HCT116 (cell line): ENCODE measurements around the gene TSC1.

Experiments
- CTCF ChIP-seq, 3 experiments: fragments of 200-600 bp in 1 of 3; sonication (generic) in 1 of 3; IDR thresholded peaks in 2 of 3; conservative IDR thresholded peaks in 1 of 3; 2 replicates each; pipeline ENCODE4 v1.5.1; 2012 to 2017; ENCODE audit warnings: low read depth in 2 of 3, low read length in 2 of 3, antibody characterized with exemption in 1 of 3, borderline replicate concordance in 1 of 3, control low read depth in 1 of 3, mild to moderate bottlenecking in 1 of 3, mixed read lengths in 1 of 3, mixed run types in 1 of 3, moderate library complexity in 1 of 3; ENCODE audit not compliant: insufficient read depth in 1 of 3
- SP1 ChIP-seq: IDR thresholded peaks from 2 replicates; pipeline ENCODE4 v1.6.1; 2012; ENCODE audit warnings: low read depth

- no peak for TF ChIP-seq SP1
- TF ChIP-seq CTCF (IDR thresholded peaks at IDR 0.05 in 2 of 3, conservative IDR thresholded peaks at IDR 0.05 in 1 of 3; ENCODE audit: borderline replicate concordance in 1 of 3, insufficient read depth in 1 of 3, low read depth in 2 of 3, low read length in 2 of 3): no peak
Measured at GRCh38 chr9:132978112-132978450, 33.7 kb upstream of the TSC1 start.
